T-helper 2 cell treated with Interferon-gamma antibody and Interleukin-4, amounts not matched to agents 100 ng/mL and 5 ng/mL, for 36 hours (primary cell): ENCODE measurements around the gene C20orf144. TPM values are rescaled to one million over a fixed set of nuclear protein-coding genes. Genes with fewer than 3 reads are reported as not detected.

ENCODE experiments used
- intact Hi-C: fragments of 100-400 bp; cut with micrococcal nuclease; formaldehyde crosslinking; loops from one replicate; pipeline ENCODE4 v1.15.1; 2023
- total RNA-seq: library from RNA; stranded (reverse); gene quantifications from 2 replicates; pipeline ENCODE4 v1.2.3, GENCODE V29; 2022

The C20orf144 gene
- total RNA-seq, 1 donor from 2014 or later: 0.25 TPM

DNA sequence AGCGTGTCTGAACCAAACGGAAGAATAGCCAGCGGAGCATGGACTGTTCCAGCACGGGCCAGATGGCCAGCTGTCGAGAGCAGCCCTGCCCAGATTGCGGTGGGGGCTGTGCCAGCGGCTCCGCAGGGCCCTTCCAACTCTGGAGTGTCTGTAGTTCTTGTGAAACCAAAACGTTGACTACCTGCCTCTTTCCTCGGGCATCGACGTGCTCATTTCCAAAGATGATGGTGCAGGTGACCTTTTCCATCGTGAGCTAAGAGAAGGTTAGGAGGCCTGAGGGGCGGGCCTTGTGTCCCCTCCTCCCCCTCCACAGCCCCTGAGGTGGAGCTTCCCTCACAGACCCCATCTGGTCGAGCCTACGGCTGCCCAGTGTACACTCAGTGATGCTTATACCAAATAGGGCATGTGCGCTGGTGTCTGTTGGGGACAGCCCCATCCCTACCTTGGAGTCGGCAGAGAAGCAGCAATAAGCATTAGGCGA lies 12.9 kb upstream of the C20orf144 start:
- intact Hi-C loops: no loop called here

GRCh38 chr20:33650111-33650752 lies 11.9 kb upstream of the C20orf144 start:
- intact Hi-C loops: loop anchor here (5.0 kb wide), 1 partner anchor 193 kb away; no protein-coding TSS in a partner anchor

GRCh38 chr20:33650753-33651561 lies 11.2 kb upstream of the C20orf144 start:
- intact Hi-C loops: loop anchor here (5.0 kb wide), 1 partner anchor 194 kb away; no protein-coding TSS in a partner anchor

DNA sequence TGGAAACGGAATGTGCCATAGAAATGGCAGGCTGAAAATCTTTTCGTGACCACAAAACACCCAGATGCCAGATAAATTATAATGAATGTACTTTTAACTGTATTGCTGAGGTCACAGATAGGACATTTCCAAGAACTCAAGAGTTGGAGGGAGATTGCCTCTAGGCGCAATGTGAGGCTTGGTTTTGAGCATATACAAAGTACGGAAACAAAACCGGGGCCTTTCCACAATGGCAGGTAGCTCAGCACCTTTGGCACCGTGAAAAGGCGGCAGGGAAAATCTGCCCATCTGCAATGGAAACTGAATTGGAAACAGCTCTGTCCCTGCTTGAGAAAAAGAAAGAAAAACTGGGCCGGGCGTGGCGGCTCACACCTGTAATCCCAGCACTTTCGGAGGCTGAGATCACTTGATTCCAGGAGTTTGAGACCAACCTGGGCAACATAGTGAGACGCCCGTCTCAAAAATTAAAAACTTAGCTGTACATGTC lies 10.5 kb upstream of the C20orf144 start:
- intact Hi-C loops: loop anchor here (5.0 kb wide), 1 partner anchor 194 kb away; no protein-coding TSS in a partner anchor

DNA sequence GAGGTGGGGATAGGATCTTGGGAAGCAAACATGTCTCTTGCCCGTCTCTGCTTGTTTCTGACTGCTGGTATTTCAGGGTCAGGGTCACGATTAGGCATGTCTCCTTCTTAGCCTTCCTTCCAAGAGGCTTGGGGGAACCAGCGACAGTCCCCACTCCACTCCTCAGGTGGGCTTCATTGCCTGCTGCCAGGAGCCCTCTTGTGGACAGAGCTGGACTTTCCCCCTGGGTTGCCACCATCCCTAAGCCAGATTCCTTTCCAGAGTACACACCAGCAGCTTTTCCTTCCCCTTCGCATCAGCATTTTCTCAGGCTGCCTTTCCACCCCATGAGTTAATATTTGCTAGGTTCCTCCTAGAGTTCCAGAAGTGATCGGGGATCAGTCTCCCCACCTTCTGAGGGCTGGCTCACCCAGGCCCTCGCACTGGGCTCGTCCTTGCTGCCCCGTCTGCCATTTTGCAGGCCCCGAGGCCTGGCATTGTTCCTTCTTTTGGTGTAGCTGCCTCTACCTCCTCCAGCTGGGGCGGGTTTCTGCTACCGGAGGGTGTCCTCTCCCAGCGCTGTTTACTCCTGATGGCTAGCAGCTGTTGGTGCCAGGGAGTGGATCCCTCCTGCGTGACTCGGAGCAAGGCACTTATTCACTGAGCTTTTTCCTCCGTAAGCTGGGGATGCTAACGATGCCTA lies 8.8 kb upstream of the C20orf144 start:
- intact Hi-C loops: loop anchor here (5.0 kb wide), 1 partner anchor 196 kb away; no protein-coding TSS in a partner anchor

DNA sequence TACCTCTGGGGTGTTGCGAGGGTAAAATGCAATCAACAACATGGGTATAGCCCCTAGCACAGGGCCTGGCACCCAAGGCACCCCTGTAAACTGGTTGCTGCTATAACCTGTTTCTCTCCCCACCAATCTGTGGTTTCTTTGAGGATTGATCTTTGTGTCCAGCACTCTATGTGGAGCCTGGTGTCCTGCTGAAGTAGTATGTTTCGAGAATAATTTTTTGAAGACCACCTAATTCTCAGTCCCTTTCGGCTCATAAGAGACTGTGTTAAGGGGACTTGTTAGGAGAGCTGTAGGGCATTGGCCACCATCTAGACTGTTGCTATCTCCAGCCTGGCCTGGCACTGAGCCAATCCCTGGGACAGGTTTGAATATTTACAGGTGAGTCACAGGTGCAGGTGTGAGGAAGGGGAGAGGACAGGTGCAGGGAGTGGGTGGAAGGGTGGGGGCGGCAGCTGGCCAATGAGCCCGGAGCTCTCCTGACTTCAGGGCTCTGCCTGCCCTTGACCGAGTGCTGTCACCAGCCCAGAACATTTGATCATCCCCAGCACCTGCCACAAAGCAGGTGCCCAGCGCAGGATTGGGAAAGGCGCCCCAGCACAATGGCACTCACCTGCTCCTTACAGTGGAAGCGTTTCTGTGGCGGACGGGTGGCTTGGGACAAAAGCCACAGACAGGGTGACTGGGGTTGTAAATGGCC lies 8.1 kb upstream of the C20orf144 start:
- intact Hi-C loops: loop anchor here (5.0 kb wide), 1 partner anchor 197 kb away; no protein-coding TSS in a partner anchor

- intact Hi-C loops: loop anchor here (5.0 kb wide), 1 partner anchor 197 kb away; no protein-coding TSS in a partner anchor
Observed at GRCh38 chr20:33654680-33655161, 7.4 kb upstream of the C20orf144 start.

DNA sequence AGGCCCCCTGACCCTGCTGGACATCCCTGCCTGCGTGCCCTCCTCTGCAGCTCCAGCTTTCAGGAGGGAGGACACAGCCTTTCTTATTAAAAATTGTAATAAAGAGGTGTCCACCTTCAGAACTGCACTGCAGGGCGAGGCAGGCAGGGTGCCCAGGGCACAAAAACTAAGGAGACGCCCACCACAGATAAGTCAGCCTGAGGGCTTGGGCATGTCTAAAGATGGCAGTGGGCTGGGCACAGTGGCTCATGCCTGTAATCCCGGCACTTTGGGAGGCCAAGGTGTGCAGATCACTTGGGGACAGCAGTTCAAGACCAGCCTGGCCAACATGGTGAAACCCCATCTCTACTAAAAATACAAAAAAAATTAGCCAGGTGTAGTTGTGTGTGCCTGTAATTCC lies 7.0 kb upstream of the C20orf144 start:
- intact Hi-C loops: no loop called here

GRCh38 chr20:33656010-33656782 lies 5.9 kb upstream of the C20orf144 start:
- intact Hi-C loops: no loop called here

GRCh38 chr20:33656783-33657703 lies 5.1 kb upstream of the C20orf144 start:
- intact Hi-C loops: no loop called here

DNA sequence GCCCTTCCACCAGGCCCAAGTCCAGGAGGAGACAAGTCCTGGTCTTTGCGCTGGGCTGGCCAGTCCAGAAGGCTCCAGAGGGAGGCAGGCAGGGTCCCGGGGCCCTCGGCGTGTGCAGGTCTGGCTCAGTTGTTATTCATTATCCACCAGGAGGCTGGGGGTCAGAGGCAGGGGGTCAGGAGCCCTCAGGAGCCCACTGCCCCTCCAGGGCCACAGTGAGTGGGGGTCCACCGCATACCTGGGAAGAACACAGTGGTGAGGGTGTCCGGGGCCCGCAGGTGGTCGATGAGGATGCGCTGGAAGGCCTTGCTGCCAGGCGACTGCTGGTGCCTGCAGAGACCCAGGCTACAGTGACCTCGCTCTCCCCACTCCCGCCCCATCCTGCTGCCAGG lies 4.4 kb upstream of the C20orf144 start:
- intact Hi-C loops: no loop called here

DNA sequence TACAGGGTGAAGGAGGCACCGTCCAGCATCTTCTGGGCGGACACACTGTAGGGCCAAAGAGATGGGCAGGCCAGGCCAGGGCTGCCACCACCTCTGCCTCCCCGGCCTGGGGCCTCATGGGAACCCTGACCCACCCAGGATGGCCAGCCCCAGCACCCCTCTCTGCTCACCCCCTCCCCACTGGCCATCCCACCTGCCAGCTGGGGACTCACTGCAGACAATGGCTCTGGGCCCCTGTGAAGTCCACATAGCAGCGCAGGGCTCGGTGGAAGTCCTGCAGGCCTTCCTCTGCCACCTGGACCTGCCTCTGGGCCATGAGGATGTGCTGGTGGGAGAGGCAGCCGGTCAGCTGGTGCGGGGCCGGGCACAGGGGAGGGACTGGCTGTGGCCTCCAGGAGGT lies 3.6 kb upstream of the C20orf144 start:
- intact Hi-C loops: no loop called here

GRCh38 chr20:33658929-33659328 lies 3.2 kb upstream of the C20orf144 start:
- intact Hi-C loops: no loop called here

GRCh38 chr20:33659341-33660034 lies 2.6 kb upstream of the C20orf144 start:
- intact Hi-C loops: loop anchor here (5.0 kb wide), 2 partner anchors 102 to 167 kb away; partner anchors contain the start of gene CBFA2T2

- intact Hi-C loops: loop anchor here (5.0 kb wide), 2 partner anchors 103 to 168 kb away; partner anchors contain the start of gene CBFA2T2
Observed at GRCh38 chr20:33660035-33660684, 2.0 kb upstream of the C20orf144 start.

DNA sequence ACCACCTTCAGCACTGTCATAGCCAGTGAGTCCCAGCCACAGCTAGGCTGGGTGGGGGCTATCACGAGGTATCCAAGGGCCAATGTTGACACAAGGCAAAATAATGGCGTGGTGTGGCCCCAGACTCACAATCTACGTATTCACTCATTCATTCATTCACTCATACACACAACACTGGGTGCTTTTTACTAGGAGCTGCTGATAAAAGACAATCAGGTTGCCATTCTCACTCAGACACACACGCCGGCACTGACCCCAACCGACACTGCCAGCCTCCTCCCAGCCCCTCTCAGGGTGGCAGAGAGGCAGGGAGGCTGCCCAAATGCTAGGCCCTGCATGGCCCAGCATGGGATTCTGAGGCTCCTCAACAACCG lies 1.5 kb upstream of the C20orf144 start:
- intact Hi-C loops: loop anchor here (5.0 kb wide), 2 partner anchors 103 to 168 kb away; partner anchors contain the start of gene CBFA2T2
